ENCODE data around the gene CEPT1.

GRCh38 chr1:111204201-111204982 is 64.4 kb downstream of the CEPT1 start:
- TF ChIP-seq CTCF (IDR thresholded peaks at IDR 0.05): peak in 2 of 6 experiments; percentile 12
- TF ChIP-seq POLR2A (IDR thresholded peaks at IDR 0.05): peak; percentile 63 to 77
